Right cardiac atrium (tissue), 5 donors: ENCODE results near the gene RFX8. TPM values are rescaled to one million over a fixed set of nuclear protein-coding genes. Genes with fewer than 3 reads are reported as not detected.

Source experiments
- ATAC-seq, 2 donors: fragments of 200-7000 bp; cut with Tn5 transposase; one replicate each; pipeline versions ENCODE4 v1.8.0 to v1.9.1; 2020; ENCODE audit warnings: moderate library complexity in 2 of 2, mild to moderate bottlenecking in 1 of 2
- DNase-seq, 3 donors: peaks; one replicate each; pipeline ENCODE4 v3.0.0-alpha.2; 2020
- H3K27ac ChIP-seq: one replicate; pipeline ENCODE4 v1.5.1; 2013; ENCODE audit warnings: mild to moderate bottlenecking, low read length, control low read depth, moderate library complexity
- H3K27me3 ChIP-seq: one replicate; pipeline ENCODE4 v1.6.1; 2013; ENCODE audit not compliant: control insufficient read depth, insufficient read depth
- H3K4me1 ChIP-seq: one replicate; pipeline ENCODE4 v1.6.1; 2013; ENCODE audit warnings: low read length; ENCODE audit not compliant: control insufficient read depth, insufficient read depth
- H3K4me3 ChIP-seq: one replicate; pipeline ENCODE4 v1.5.1; 2013; ENCODE audit warnings: low read length, control low read depth
- H3K9me3 ChIP-seq: one replicate; pipeline ENCODE4 v1.6.1; 2013; ENCODE audit warnings: low read length; ENCODE audit not compliant: control insufficient read depth
- whole genome bisulfite sequencing: extraction: QIAGEN DNeasy Blood & Tissue Kit; methylation state at CpG from one replicate; pipeline ENCODE4 v1.1.7; 2013; 5-methylcytosine and 5-hydroxymethylcytosine counted together
- intact Hi-C, 4 donors: fragments of 100-400 bp; cut with DNase I; formaldehyde crosslinking; loops; one replicate each; pipeline versions ENCODE4 v1.11.0 to v1.14.0; 2022 to 2023
- polyA plus RNA-seq: library from polyadenylated mRNA; stranded (reverse); fragments of 200-250 nt; gene quantifications from one replicate; pipeline ENCODE4 v1.2.3, GENCODE V29; 2013
- total RNA-seq, 4 donors: library from RNA; stranded (reverse); fragmentation: NEBNext Ultra II Directional; extraction: Animal tissue kit (Norgen Biotek cat#: 25700); gene quantifications; one replicate each; pipeline ENCODE4 v1.2.1, GENCODE V29; 2021
- donor health status: healthy with polysubstance abuse.
- donor health status: DM: no; HTN: yes; CAD: no.
- donor health status: DM: no; HTN: no; CAD: no.
- donor health status: DM: no; HTN: yes; CAD: no; lungs with severe emphysema.
- donor health status: DM: yes; HTN: yes; CAD: no.

Gene RFX8
- total and polyA plus RNA-seq, 5 donors: 0.45 to 1.1 (median 0.53) TPM

DNA sequence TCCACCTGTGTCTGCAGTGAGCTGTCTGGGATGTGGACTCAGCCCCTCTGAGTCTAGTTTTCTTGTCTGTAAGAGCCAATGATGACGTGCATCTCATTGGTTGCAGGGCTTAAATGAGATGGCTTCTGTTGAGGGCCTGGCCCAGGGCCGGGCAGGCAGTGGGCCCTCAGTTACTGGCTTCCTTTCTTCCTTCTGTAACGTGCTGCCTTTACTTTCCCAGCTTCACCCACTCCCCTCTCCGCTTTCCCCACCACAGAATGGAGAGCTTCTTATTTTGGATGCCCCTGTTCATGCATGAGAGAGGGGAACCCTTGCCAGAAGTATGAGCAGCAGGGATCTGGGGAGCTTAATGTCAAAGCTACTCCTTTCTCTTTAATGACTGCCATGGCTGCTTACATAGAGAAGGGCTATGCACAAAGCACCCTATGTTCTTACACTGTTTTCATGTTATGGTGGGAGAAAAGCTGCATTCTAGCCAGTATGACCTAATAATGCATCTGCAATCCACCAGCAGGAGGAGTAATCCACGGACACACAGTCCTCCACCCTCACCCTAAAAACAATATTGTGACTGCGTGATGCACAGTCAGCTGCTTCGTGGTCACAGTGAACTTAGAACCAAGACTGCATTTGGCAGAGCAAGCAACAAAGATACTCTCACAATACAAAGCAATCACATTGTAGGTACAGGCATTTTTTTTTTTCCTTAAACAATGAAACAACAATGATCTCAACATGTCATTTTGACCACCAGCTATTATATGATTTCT lies 124.8 kb downstream of the RFX8 start:
- ATAC-seq (no peak), DNase-seq (no peak)
- Histone ChIP-seq H3K27ac (no peak overlapping the region), H3K27me3 (no peaks in the 10 kb centered on the region), H3K4me3 (no peak overlapping the region), H3K9me3 (no peaks in the 10 kb centered on the region), H3K4me1 (no peaks in the 10 kb centered on the region)
- 68% methylated on average over 7 of the region's 7 CpGs for WGBS
- intact Hi-C loops: loop anchor here in 1 of 4 donors (10.0 kb wide), 1 partner anchor 485 kb away; no protein-coding TSS in a partner anchor

GRCh38 chr2:101348883-101349282 lies 126.0 kb downstream of the RFX8 start:
- DNase-seq (no peak), ATAC-seq (no peak)
- Histone ChIP-seq H3K4me1 (no peaks in the 10 kb centered on the region), H3K4me3 (no peak overlapping the region), H3K27me3 (no peaks in the 10 kb centered on the region), H3K27ac (no peak overlapping the region), H3K9me3 (no peaks in the 10 kb centered on the region)
- intact Hi-C loops: loop anchor here in 1 of 4 donors (10.0 kb wide), 1 partner anchor 486 kb away; no protein-coding TSS in a partner anchor
- 63% methylated on average over 1 of the region's 1 CpG for WGBS

Other genes starting within 250 kb of the RFX8 start
- gene CNOT11, start 222.2 kb downstream of the RFX8 start, total RNA-seq: 10 to 100 TPM; 38.8 to 60.5 (median 43.5) TPM
- gene CNOT11, start 222.2 kb downstream of the RFX8 start, polyA plus RNA-seq: 26.0 TPM
- 10 to 100 TPM; 18.0 to 40.6 (median 23.2) TPM for gene RNF149, start 166.4 kb downstream of the RFX8 start, total RNA-seq
- gene RNF149, start 166.4 kb downstream of the RFX8 start, polyA plus RNA-seq: 22.7 TPM
- gene CREG2, start 87.6 kb downstream of the RFX8 start, total RNA-seq: 1 to 10 TPM in 1 of 4 donors, under 1 TPM in 3; 0.17 to 1.0 (median 0.29) TPM
- gene CREG2, start 87.6 kb downstream of the RFX8 start, polyA plus RNA-seq: 0.14 TPM
- gene MAP4K4, start 222.6 kb upstream of the RFX8 start, total RNA-seq: 10 to 100 TPM; 56.4 to 64.5 (median 61.8) TPM
- 30.8 TPM for gene MAP4K4, start 222.6 kb upstream of the RFX8 start, polyA plus RNA-seq